GM19463 (cell line): ENCODE results near the gene PTPRCAP.
"Not testable (repeated sequence)": the region's sequence is repeated elsewhere in the genome, so short reads cannot be mapped to it uniquely, and the experiment has no call there.

ENCODE experiments used
- ATAC-seq: cut with Tn5 transposase; IDR thresholded peaks from one replicate; pipeline ENCODE4 v1.9.1; 2021; ENCODE audit warnings: mild to moderate bottlenecking, moderate library complexity; ENCODE audit not compliant: unreplicated experiment

Gene PTPRCAP, protein sequence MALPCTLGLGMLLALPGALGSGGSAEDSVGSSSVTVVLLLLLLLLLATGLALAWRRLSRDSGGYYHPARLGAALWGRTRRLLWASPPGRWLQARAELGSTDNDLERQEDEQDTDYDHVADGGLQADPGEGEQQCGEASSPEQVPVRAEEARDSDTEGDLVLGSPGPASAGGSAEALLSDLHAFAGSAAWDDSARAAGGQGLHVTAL

DNA sequence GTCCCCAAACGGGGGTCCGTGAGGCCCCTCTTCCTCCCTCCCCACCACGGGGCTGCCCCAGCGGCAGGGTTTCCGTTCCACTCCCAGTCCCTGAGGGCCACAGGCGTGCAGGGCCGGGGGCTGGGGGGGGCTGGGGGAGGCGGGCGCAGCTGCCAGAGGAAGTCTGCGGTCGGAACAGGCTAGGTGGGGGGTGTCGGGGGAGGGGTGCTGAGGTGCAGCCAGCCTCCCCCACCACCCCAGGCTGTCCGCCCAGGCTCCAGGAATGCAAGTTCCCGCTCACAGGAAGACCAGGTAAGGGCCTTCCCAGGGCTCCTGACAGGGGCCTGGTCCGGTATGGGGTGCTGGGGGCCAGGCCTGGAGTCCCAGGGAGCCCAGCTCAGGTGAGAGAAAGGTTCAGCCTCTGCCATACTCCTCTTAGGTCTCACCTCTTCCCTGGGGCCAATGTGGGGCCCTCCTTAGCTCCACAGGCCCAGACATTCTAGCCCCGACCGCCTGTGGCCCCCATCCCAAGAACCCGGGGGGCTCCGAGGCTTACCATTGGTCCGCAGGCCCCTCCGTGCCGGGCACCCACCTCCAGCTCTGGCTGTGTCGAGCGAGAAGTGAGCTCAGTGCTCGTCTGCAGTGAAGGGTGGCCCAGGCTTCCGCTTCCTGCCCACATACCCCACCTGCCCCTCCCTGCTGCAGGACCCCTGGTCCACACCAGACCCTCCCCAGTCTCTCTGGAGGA lies at the start of gene PTPRCAP:
TSS of gene PTPRCAP (minus strand) at position 601 of the 727 bp plus-strand sequence. CDS start at position 538, 63 bp downstream.
- peak; percentile 32 for ATAC-seq

DNA sequence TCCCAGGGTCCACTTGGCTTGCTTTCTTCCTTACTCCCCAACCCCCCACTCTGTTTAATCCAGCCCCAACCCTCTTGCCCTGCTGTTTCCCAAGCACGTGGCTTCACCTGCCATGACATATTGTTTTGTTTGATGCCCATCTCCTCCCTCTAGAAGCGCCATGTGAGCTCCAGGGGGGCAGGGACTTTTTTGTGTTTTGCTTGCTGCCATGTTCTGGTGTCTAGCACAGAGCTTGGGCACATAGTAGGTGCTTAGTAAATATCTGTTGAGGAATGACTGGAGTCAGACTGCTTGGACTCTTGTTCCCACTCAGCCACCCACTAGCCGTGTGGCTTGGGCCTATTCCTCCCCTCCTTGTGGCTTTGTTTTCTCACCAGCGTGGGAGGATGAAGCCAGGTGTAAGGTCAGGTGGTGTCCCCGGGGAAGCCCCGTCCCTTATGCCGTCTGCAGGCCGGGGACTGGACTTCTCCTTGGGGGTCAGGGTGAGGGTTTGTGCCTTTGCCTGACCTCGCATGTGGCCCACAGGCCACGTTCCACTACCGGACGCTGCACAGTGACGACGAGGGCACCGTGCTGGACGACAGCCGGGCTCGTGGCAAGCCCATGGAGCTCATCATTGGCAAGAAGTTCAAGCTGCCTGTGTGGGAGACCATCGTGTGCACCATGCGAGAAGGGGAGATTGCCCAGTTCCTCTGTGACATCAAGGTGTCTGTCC lies 49.2 kb upstream of the PTPRCAP start:
- ATAC-seq, result no peak

DNA sequence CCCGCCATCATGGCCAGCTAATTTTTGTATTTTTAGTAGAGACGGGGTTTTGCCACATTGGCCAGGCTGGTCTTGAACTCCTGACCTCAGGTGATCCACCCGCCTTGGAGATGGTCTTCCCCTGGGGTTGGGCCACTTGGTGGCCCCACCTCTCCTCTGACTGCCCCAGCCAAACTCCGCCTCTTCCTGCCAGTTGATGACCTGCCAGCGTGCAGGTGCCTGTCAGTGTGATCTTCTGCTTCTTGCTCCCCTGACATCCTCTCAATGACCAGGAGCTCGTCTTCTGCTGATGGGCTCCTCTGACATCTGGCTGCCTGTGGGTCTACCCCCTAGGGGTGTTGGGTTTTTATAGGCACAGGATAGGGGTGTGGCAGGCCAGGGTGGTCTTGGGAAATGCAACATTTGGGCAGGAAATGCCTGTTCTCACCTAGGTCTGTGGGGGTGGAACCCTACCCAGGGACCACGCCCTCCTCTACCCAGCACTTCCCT lies 48.4 kb upstream of the PTPRCAP start:
- ATAC-seq, result not testable (repeated sequence)

DNA sequence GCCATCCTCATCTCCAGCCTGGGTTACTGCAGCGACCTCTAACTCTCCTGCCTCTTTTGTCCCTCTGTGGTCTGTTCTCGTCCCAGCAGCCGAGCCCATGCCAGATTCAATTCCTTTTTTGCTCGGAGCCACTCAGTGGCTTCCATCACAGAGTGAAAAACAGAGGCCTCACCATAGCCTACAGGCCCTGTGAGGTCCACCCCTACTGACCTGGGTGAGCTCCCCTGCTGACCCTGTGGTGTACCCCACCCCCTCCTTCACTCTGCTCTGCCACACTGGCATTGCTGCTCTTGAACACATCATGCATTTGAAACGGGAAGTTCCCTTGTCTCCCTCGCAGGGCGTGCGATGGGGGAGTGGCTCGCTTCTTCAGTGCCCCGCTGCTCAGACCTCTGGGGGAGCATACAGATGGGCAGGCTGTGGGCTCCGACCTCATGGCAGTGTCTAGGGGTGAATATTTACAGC lies 47.4 kb upstream of the PTPRCAP start:
- no peak for ATAC-seq

DNA sequence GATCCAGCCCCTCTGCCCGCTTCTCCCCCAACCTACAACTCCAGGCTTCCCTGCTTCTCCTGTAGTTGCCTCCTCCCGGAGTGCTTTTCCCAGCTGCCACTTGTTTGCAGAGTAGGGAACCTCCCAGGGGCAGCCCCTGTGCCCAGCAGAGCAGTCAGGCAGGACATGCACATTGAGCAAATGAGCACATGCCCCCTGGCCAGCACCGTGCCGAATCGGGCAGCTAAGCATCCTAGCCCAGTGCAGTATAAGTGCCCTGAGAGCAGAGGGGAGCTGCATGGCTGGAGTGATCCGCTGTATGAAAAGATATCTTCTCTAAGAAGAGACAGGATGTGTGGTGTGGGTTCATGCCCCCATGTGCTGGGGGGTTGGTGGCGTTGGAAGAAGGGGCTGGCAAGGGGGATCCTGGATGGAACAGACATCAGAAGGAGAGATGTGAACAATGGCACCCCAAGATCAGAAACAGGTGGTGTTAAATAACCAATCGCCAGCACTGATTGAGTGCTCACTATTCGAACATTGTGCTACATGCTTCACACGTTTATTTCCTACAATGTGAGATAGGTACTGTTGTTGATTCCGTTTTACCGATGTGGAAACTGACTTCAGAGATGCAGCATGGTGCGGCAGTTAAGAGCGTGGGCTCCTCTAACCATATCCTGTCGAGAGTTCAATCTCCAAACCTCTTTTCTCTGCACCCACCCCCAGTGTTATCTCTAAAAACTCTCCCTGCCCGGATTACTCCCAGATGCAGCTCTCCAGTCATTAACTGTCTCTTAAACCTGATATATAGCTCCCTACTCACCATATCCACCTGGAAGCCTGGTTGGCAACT lies 46.6 kb upstream of the PTPRCAP start:
- ATAC-seq, result no peak

DNA sequence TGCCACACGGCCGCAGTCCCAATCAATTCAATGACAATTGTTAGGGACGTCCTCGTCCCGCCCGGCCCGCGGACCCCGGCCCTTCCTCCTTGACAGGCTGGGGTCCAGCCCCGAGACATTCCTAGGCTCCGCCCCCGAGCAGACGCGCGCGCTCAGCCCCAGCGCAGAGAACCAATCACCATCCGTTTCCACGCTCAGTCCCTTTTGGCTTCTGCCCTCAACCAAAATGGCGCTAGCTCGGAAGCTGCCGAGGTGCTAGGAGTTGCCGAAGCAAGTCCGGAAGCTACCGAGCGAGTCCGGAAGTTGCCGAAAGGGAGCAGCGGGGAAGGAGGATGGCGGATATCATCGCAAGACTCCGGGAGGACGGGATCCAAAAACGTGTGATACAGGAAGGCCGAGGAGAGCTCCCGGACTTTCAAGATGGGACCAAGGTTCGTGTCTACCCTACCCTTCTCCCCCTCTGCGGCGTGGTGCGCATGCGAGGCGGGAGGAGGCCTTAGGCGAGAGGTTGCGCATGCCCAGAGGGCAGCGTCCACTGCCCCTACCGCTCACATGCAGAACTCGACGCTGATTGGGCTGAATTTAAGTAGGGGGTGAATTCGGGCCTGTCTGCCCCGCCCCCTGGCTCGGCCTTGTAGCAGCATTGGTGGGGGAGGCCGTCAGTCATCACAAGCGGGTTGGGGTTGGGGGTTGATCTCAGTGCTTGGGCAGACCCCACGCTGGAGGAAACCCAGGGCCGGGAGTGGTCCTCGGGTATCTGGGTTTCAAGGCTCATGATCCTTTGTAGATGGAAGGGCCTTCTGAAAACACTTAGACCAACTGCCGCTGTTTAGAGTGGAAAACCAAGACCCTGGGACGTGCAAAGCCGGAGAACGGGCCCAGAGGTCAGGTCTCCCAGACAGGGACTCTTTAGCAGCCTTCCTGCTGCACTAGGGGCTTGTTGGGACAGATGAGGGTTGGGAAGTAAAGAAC lies 45.6 kb upstream of the PTPRCAP start, which contains the start of gene AIP:
TSS of gene AIP (plus strand) at position 200 of the 972 bp plus-strand sequence. CDS start at position 333, 133 bp downstream.
- ATAC-seq, result peak; percentile 59

DNA sequence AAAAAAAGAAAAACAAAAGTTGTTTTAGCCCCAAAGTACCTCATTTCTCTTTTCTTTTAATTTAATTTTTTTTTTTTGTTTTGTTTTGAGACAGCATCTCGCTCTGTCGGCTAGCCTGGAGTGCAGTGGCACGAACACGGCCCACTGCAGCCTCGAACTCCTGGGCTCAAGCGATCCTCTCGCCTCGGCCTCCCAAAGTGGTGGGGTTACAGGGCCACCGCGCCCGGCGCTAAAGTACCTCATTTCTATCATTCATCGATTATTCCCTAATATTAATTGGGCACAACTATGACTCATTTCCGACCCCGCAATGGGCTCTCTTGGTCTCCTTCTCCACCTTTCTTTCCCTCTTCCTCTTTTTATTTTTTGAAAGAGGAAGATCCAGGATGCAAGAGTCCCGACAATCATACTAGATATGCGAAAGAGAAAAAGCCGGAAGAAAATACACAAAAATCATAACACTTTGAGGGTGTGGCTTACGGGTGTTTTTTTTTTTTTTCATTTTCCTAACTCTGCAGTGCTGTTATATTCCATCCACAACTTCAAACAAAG lies 44.9 kb upstream of the PTPRCAP start:
- ATAC-seq, result no peak

DNA sequence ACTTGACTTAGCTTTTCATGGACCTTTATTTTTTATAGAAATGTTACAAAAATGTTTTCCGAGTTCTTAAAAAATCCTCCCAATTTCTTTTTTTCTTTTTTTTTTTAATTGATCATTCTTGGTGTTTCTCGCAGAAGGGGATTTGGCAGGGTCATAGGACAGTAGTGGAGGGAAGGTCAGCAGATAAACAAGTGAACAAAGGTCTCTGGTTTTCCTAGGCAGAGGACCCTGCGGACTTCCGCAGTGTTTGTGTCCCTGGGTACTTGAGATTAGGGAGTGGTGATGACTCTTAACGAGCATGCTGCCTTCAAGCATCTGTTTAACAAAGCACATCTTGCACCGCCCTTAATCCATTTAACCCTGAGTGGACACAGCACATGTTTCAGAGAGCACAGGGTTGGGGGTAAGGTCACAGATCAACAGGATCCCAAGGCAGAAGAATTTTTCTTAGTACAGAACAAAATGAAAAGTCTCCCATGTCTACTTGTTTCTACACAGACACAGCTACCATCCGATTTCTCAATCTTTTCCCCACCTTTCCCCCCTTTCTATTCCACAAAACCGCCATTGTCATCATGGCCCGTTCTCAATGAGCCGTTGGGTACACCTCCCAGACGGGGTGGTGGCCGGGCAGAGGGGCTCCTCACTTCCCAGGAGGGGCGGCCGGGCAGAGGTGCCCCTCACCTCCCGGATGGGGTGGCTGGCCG lies 40.0 kb upstream of the PTPRCAP start:
- ATAC-seq, result not testable (repeated sequence)

DNA sequence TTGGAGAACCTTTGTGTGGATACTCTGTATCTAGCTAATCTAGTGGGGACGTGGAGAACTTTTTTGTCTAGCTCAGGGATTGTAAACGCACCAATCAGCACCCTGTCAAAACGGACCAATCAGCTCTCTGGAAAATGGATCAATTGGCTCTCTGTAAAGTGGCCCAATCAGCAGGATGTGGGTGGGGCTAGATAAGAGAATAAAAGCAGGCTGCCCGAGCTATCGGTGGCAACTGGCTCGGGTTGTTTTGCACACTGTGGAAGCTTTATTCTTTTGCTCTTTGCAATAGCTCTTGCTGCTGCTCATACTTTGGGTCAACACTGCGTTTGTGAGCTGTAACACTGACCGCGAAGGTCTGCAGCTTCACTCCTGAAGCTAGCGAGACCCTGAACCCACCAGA lies 39.2 kb upstream of the PTPRCAP start:
- ATAC-seq, result not testable (repeated sequence)

DNA sequence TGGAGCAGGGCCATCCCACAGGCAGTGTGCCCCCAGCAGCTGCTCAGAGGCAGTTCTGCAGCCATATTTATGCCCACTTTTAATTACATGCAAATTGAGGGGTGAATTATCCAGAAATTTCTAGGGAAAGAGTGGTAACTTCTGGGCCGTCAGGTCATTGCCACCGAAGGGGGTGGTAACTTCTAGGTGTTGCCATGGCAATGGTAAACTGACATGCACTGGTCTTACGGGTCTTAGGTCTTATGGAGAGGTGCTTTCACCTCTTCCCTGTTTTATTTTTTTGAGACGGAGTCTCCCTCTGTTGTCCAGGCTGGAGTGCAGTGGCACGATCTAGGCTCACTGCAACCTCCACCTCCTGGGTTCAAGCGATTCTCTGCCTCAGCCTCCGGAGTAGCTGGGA lies 35.4 kb upstream of the PTPRCAP start:
- no peak for ATAC-seq

DNA sequence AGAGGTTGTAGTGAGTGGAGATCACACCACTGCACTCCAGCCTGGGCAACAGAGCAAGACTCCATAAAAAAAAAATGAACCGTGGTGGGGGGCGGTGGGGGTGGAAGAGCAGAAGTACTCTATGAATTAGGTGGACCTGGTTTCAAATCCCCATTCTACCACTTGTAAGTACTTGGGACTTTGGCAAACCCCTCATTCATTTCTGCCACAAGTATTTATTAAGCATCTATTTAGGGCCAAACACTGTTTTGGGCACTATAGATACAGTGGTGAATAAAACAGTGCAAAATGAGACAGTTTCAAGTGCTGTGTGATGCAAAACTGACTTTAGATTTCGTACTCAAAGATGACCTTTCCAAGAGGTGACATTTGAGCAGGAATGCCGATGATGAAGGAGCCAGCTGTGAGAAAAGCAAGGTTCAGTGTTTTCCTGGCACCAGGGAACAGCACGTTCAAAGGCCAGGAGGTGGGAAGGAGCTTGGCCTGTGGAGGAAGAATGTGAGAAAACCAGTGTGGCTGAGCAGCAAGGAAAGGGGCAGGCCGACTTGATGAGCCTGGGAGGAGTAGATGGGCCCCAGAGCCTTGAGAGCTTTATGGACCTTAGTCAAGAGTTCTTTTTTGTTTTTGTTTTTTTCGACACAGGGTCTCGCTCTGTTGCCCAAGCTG lies 33.0 kb upstream of the PTPRCAP start:
- no peak for ATAC-seq

DNA sequence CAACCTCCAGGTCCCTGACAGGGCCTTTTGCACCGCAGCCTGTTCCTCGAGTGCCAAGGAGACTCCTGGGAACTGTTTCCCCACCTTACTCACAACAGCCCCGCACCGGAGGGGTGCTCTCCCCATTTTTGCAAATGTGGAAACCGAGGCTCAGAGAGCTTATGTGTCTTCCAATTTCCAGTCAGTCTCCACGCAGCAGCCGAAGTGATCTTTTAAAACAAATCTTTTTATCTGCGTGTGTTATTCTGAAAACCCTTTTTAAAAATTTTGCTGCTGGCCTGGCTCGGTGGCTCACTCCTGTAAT lies 32.0 kb upstream of the PTPRCAP start:
- ATAC-seq, result no peak

DNA sequence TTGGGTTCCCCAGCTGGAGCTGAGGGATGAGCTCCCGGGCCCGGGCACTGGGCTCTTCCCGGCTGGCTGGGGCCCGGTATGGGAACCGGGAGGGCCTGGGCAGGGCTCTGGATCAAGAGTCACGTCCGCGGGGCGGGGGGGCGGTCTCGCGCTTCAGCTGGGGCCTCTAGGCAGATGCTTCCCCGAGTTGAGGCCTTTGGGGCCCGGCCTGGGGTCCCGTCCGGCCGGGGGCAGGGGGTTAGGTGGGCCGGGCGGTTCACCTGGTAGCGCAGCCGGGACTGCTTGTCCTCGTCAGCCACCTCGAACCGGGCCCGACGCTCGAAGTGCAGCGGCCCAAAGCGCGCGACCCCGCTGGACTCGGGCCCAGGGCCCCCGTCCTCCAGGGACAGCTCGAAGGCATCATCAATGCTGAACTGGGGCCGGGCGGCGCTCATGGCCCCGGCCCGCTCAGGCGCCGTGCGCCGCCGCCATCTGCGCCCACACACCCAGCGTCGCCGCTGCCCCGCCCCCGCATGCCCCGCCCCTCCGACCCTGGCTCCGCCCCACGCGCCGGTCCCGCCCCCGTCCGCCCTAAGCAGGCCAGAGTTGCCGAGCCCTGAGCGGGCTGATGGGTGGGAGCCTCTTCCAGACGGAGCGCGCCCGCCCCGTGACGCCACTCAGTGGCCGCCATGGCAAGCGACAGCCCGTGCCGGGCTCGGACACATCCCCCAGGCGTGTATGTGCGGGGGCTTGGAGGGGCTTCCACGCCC lies 31.5 kb upstream of the PTPRCAP start, which contains the start of gene TMEM134:
TSS of gene TMEM134 (minus strand) at position 493 of the 749 bp plus-strand sequence. CDS start at position 434, 59 bp downstream.
- ATAC-seq, result peak; percentile 63

DNA sequence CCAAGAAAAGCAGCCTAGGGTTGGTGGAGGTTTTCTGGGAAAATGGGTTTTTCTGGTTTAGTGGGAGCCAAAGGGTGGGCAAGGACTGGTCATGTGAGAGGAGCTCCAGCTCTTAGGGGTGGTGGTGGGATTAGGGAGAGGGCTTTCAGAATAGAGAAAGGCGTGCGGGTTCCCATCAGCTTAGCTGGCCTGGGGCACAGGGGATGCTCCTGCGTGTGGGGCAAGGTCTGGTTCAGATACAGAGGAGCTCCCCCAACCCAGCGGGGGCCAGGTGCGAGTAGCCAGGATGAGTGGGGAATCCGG lies 30.9 kb upstream of the PTPRCAP start:
- no peak for ATAC-seq

DNA sequence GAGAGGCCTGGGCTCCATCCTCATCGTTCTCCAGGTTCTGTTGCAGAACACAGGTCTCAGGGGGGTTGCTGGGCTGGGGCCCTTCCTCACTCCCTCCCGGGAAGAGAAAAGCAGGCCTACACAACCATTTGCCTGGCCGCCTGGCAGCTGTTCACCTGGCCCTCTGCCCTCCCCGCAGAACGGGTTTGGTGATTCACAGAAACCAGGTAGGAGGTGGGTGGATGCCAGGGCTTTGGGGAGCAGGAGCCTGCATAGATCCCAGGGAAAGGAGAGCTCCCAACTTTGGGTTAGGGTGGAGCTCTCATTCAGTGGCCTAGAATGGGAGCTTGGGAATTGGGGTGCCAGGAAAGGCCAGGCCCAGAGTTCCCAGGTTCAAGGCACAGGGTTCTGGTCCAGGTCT lies 30.6 kb upstream of the PTPRCAP start:
- ATAC-seq, result no peak

DNA sequence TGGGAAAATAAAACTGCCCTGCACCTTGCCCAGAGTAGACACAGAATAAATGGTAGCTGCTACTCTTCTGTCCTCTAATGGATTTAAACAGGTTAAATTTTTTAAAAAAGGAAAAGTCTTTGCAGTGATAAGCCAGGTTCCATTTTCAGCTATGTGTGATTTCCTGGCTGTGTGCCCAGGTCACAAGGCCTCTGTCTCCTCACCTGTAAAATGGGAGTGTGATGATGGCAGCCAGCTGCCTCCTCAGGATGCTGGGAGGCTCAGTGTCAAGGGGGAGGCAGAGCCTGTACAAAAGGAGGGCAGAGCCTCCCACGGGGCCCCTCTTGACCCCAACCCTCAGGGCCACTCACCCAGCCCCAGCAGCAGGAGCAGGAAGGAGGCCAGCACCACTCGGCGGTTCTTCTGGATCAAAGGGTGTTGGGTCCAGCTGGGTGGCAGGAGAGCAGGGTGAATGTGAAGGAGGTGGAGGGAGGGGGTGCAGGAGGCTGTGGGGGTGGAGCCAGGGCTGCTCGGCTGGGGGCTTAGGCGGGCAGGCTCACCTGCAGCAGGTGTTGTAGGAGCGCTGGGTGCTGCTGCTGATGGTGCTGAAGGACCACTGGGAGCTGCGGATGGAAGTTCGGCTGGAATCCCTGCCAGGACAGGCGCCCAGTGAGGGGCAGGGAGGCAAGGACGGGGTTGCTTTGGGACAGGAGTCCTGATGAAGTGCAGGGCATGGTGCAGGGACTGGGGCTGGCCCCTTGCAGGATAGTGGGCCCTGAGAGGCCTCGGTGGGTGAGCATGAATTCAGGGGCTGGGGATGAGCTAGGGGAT lies 29.7 kb upstream of the PTPRCAP start:
- no peak for ATAC-seq

DNA sequence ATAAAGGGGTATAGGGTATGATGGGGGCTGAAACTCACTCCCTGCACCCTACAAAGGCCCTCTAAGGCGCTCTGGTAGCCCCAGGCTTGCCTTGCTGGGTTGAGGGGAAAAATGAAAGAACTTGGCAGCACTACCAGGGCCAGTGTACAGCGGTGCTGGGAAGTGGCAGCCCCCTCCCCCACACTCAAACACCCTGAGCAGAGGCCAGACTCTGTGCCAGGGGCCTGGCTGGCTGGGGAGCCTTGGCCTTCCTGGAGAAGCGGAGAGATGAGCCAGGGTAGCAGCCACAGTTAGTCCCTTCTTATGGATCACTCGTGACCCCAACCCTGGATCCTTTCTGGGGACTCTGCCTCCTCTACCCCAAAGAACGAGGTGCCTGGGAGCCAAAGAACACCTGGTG lies 28.9 kb upstream of the PTPRCAP start:
- no peak for ATAC-seq
